ENCODE data around the gene PRR20A.
"Not testable (repeated sequence)": the region's sequence is repeated elsewhere in the genome, so short reads cannot be mapped to it uniquely, and the experiment has no call there.

PRR20A gene

GRCh38 chr13:57140235-57140968, at the start of gene PRR20A:
Gene PRR20A, plus strand, starts transcription at chr13:57140918. Its CDS starts 387 bp downstream, at chr13:57141305.
- DNase-seq, result not testable (repeated sequence)

- no peak for DNase-seq
Observed at GRCh38 chr13:57114945-57115344, 25.8 kb upstream of the PRR20A start.

GRCh38 chr13:57123681-57124080, 17.0 kb upstream of the PRR20A start:
- no peak for DNase-seq

GRCh38 chr13:57128909-57129308, 11.8 kb upstream of the PRR20A start:
- DNase-seq, result no peak

- DNase-seq, result no peak
Observed at GRCh38 chr13:57136093-57136492, 4.6 kb upstream of the PRR20A start.

- no peak for DNase-seq
Observed at GRCh38 chr13:57137585-57137984, 3.1 kb upstream of the PRR20A start.

- DNase-seq, result no peak
Observed at GRCh38 chr13:57138988-57139387, 1.7 kb upstream of the PRR20A start.

- DNase-seq, result not testable (repeated sequence)
Observed at GRCh38 chr13:57139781-57140180, 937 bp upstream of the PRR20A start.

GRCh38 chr13:57147188-57147587, 6.5 kb downstream of the PRR20A start, which contains the start of gene PRR20B:
Gene PRR20B, plus strand, starts transcription at chr13:57147488. Its CDS starts 387 bp downstream, at chr13:57147875.
- not testable (repeated sequence) for DNase-seq

- DNase-seq, result not testable (repeated sequence)
Observed at GRCh38 chr13:57148106-57148505, 7.4 kb downstream of the PRR20A start.

GRCh38 chr13:57153761-57154160, 13.0 kb downstream of the PRR20A start, which contains the start of gene PRR20C:
Gene PRR20C, plus strand, starts transcription at chr13:57154061. Its CDS starts 387 bp downstream, at chr13:57154448.
- DNase-seq, result not testable (repeated sequence)

- DNase-seq, result not testable (repeated sequence)
Observed at GRCh38 chr13:57160332-57160731, 19.6 kb downstream of the PRR20A start, which contains the start of gene PRR20D. Gene PRR20D, plus strand, starts transcription at chr13:57160632. Its CDS starts 387 bp downstream, at chr13:57161019.

GRCh38 chr13:57166897-57167296, 26.2 kb downstream of the PRR20A start, which contains the start of gene PRR20E:
Gene PRR20E, plus strand, starts transcription at chr13:57167197. Its CDS starts 387 bp downstream, at chr13:57167584.
- DNase-seq, result not testable (repeated sequence)

GRCh38 chr13:57191667-57192066, 50.9 kb downstream of the PRR20A start:
- DNase-seq, result no peak
